PC-3 (cell line): Measurements from ENCODE around the gene SLC13A3. TPM values are rescaled to one million over a fixed set of nuclear protein-coding genes. Genes with fewer than 3 reads are reported as not detected.

Experiments
- ATAC-seq: fragments of 200-7000 bp; cut with Tn5 transposase; 2 replicates; pipeline ENCODE4 v1.9.1; 2020; ENCODE audit warnings: mild to moderate bottlenecking, moderate library complexity
- BruUV-seq: library from RNA; stranded (reverse); fragments of 400-500 nt; replicated peaks from 2 replicates; lab custom pipeline; 2021; lab: Mats Ljungman, UMichigan
- CTCF ChIA-PET: fragments of 300-600 bp; sonication (Branson Sonifier 250); formaldehyde crosslinking; loops from one replicate; lab custom pipeline; 2022; ENCODE audit warnings: antibody characterized with exemption; lab: Charles Lee
- POLR2A ChIA-PET: fragments of 300-600 bp; sonication (Branson Sonifier 250); formaldehyde crosslinking; loops from one replicate; lab custom pipeline; 2022; ENCODE audit warnings: antibody characterized with exemption; ENCODE audit not compliant: unreplicated experiment; lab: Charles Lee
- DNase-seq: peaks from one replicate; pipeline ENCODE4 v3.0.0-alpha.2; 2015
- H2AFZ ChIP-seq: fragments of 300-600 bp; sonication (generic); 2 replicates; pipeline ENCODE4 v1.6.0; 2016; ENCODE audit warnings: antibody characterized with exemption, low read length
- H3F3A ChIP-seq: fragments of 300-600 bp; sonication (generic); one replicate; pipeline ENCODE4 v1.6.0; 2017; ENCODE audit warnings: antibody characterized with exemption, low read length, control low read depth, mild to moderate bottlenecking; ENCODE audit not compliant: unreplicated experiment
- H3K27ac ChIP-seq: fragments of 300-600 bp; sonication (generic); 2 replicates; pipeline ENCODE4 v1.5.1; 2016; ENCODE audit warnings: mild to moderate bottlenecking, low read length
- H3K27me3 ChIP-seq: fragments of 300-600 bp; sonication (generic); 2 replicates; pipeline ENCODE4 v1.6.1; 2016; ENCODE audit warnings: low read length, mixed read lengths
- H3K36me3 ChIP-seq: fragments of 300-600 bp; sonication (generic); 2 replicates; pipeline ENCODE4 v1.6.1; 2016; ENCODE audit warnings: low read depth, mixed run types, low read length, mixed read lengths
- H3K4me1 ChIP-seq: fragments of 300-600 bp; sonication (generic); 2 replicates; pipeline ENCODE4 v1.5.1; 2016; ENCODE audit warnings: low read length; ENCODE audit not compliant: insufficient read depth
- H3K4me2 ChIP-seq: fragments of 300-600 bp; sonication (generic); 2 replicates; pipeline ENCODE4 v1.6.0; 2016; ENCODE audit warnings: low read length
- H3K4me3 ChIP-seq: fragments of 300-600 bp; sonication (generic); 2 replicates; pipeline ENCODE4 v1.5.1; 2016; ENCODE audit warnings: mild to moderate bottlenecking, low read length, mixed read lengths
- H3K79me2 ChIP-seq: fragments of 300-600 bp; sonication (generic); 2 replicates; pipeline ENCODE4 v1.6.1; 2017; ENCODE audit warnings: low read length, mixed read lengths
- H3K9ac ChIP-seq: fragments of 300-600 bp; sonication (generic); 2 replicates; pipeline ENCODE4 v1.6.0; 2016; ENCODE audit warnings: mild to moderate bottlenecking, low read length
- H3K9me2 ChIP-seq: fragments of 300-600 bp; sonication (generic); replicated peaks from 2 replicates; pipeline ENCODE4 v1.6.1; 2016; ENCODE audit warnings: mixed run types, low read length, mixed read lengths
- H3K9me3 ChIP-seq: fragments of 300-600 bp; sonication (generic); 2 replicates; pipeline ENCODE4 v1.6.1; 2016; ENCODE audit warnings: low read length, mixed read lengths
- H4K20me1 ChIP-seq: fragments of 300-600 bp; sonication (generic); 2 replicates; pipeline ENCODE4 v1.6.1; 2016; ENCODE audit warnings: low read length, mixed read lengths
- CTCF ChIP-seq: fragments of 300-600 bp; sonication (generic); conservative IDR thresholded peaks from 2 replicates; pipeline ENCODE4 v1.5.1; 2017; ENCODE audit warnings: antibody characterized with exemption, low read depth, mild to moderate bottlenecking, low read length
- EZH2 ChIP-seq: fragments of 300-600 bp; sonication (generic); IDR thresholded peaks from one replicate; pipeline ENCODE4 v1.6.1; 2017; ENCODE audit warnings: antibody characterized with exemption, mild to moderate bottlenecking, low read length; ENCODE audit not compliant: unreplicated experiment
- EZH2phosphoT487 ChIP-seq: fragments of 300-600 bp; sonication (generic); IDR thresholded peaks from 2 replicates; pipeline ENCODE4 v1.6.1; 2018; ENCODE audit warnings: mild to moderate bottlenecking, antibody characterized with exemption, low read length, borderline replicate concordance
- intact Hi-C: fragments of 100-400 bp; cut with micrococcal nuclease; formaldehyde crosslinking; loops from 2 replicates; pipeline ENCODE4 v1.9.0; 2023
- total RNA-seq: library from RNA; depleted of rRNA; stranded (reverse); fragments of >200 nt; gene quantifications from 2 replicates; pipeline ENCODE4 v1.2.3, GENCODE V29; 2014

SLC13A3 gene
- total RNA-seq, 1 experiment from 2014 or later: not detected

DNA sequence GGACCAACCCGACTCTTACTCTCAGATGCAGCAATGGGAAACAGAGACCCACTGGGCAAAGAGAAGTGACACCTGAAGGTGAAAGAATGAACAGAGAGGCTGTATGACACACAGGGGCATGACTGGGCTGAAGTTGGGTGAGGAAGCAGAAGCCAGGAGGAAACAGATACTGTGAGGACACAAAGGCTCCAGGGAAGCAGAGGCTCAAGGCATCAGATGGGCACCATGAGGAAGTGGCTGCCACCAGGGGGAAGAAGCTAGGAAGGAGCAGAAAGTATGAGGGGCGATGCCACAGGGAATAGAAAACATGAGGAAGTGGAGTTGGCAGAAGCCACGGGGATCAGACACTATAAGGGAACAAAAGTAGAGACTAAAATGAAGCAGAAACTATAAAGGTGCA, 69.9 kb downstream of the SLC13A3 start:
- no peak overlapping the region for H3K9ac ChIP-seq
- H3K4me3 ChIP-seq: no peak overlapping the region
- POLR2A ChIA-PET: no interaction called here
- BruUV-seq: no TSS peak
- no peak overlapping the region for H3K27ac ChIP-seq
- CTCF ChIA-PET: no interaction called here
- H3K79me2 ChIP-seq: no peaks in the 10 kb centered on the region
- no peak overlapping the region for H2AFZ ChIP-seq
- H3F3A ChIP-seq: no peaks in the 10 kb centered on the region
- no peak for ATAC-seq
- H3K27me3 ChIP-seq: peaks cover 45% of the 10 kb centered on the region
- no peak for DNase-seq
- H3K4me1 ChIP-seq: no peaks in the 10 kb centered on the region
- H3K9me2 ChIP-seq: no peaks in the 10 kb centered on the region
- TF ChIP-seq EZH2phosphoT487 (no peak), EZH2 (no peak), CTCF (no peak; the same call in 1 of the 2 replicates)
- intact Hi-C loops: no loop called here
- no peaks in the 10 kb centered on the region for H3K36me3 ChIP-seq
- no peaks in the 10 kb centered on the region for H4K20me1 ChIP-seq
- H3K9me3 ChIP-seq: no peaks in the 10 kb centered on the region
- no peak overlapping the region for H3K4me2 ChIP-seq

DNA sequence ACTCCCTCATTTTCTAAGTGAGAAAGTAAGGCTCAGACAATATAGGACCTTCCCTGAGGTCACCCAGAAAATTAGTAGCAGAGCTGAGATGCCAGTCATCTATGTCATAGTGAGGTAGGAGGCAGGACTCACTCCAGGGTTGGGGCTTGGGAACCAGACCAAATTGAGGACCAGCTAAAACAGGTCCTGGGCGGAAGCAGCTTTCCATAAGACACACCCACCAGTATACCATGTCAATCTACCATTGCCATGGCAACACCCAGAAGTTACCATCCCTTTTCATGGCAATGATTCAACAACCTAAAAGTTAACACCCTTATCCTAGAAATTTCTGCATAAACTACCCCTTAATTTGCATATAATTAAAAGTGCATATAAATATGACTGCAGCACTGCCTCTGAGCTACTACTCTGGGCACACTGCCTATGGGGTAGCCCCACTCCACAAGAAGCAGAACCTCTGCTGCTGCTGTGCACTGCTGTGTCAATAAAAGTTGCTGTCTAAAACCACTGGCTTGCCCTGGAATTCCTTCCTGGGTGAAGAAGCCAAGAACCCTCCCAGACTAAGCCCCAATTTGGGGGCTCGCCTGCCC, 70.5 kb downstream of the SLC13A3 start:
- Histone ChIP-seq H3K36me3 (no peaks in the 10 kb centered on the region), H3K27me3 (peaks cover 43% of the 10 kb centered on the region), H3K9me2 (no peaks in the 10 kb centered on the region), H3K4me1 (no peaks in the 10 kb centered on the region), H2AFZ (no peak overlapping the region), H3K9ac (no peak overlapping the region), H3F3A (no peaks in the 10 kb centered on the region), H4K20me1 (no peaks in the 10 kb centered on the region), H3K4me2 (no peak overlapping the region), H3K9me3 (no peaks in the 10 kb centered on the region), H3K27ac (no peak overlapping the region), H3K79me2 (no peaks in the 10 kb centered on the region), H3K4me3 (no peak overlapping the region)
- TF ChIP-seq CTCF (no peak), EZH2 (no peak), EZH2phosphoT487 (no peak)
- BruUV-seq: no TSS peak
- ATAC-seq (no peak), DNase-seq (no peak)
- POLR2A ChIA-PET: no interaction called here
- intact Hi-C loops: no loop called here
- CTCF ChIA-PET: no interaction called here

- no TSS peak for BruUV-seq
- Histone ChIP-seq H2AFZ (no peak overlapping the region), H3F3A (no peaks in the 10 kb centered on the region), H3K9ac (no peak overlapping the region), H3K4me2 (no peak overlapping the region), H3K9me3 (no peaks in the 10 kb centered on the region), H3K36me3 (no peaks in the 10 kb centered on the region), H3K27ac (no peak overlapping the region), H3K4me3 (no peak overlapping the region), H4K20me1 (no peaks in the 10 kb centered on the region), H3K4me1 (peaks cover 2% of the 10 kb centered on the region; the same call in 1 of the 2 replicates), H3K79me2 (no peaks in the 10 kb centered on the region), H3K9me2 (no peaks in the 10 kb centered on the region), H3K27me3 (peaks cover 27% of the 10 kb centered on the region)
- POLR2A ChIA-PET: no interaction called here
- intact Hi-C loops: no loop called here
- CTCF ChIA-PET: no interaction called here
- DNase-seq (no peak), ATAC-seq (no peak)
- TF ChIP-seq EZH2: no peak
Observed at GRCh38 chr20:46578745-46579144, 72.5 kb downstream of the SLC13A3 start.
